KMS-11 (cell line): ENCODE data around the gene C4orf54.

Source experiments
- H2AFZ ChIP-seq: fragments of 200-600 bp; sonication (generic); 2 replicates; pipeline ENCODE4 v1.6.1; 2016; ENCODE audit warnings: antibody characterized with exemption, mixed run types, low read depth
- H3K27ac ChIP-seq: fragments of 200-600 bp; sonication (generic); 2 replicates; pipeline ENCODE4 v1.6.1; 2016; ENCODE audit warnings: mild to moderate bottlenecking, mixed run types
- H3K27me3 ChIP-seq: fragments of 200-600 bp; sonication (generic); 2 replicates; pipeline ENCODE4 v1.6.1; 2017; ENCODE audit warnings: mild to moderate bottlenecking, low read depth, mixed run types, moderate library complexity; ENCODE audit not compliant: insufficient read depth
- H3K36me3 ChIP-seq: fragments of 200-600 bp; sonication (generic); 2 replicates; pipeline ENCODE4 v1.6.1; 2017; ENCODE audit warnings: mild to moderate bottlenecking, mixed run types; ENCODE audit not compliant: insufficient read depth
- H3K4me1 ChIP-seq: fragments of 200-600 bp; sonication (generic); 2 replicates; pipeline ENCODE4 v1.6.1; 2016; ENCODE audit warnings: mild to moderate bottlenecking, low read depth, mixed run types; ENCODE audit not compliant: poor library complexity, severe bottlenecking
- H3K4me2 ChIP-seq: fragments of 200-600 bp; sonication (generic); 2 replicates; pipeline ENCODE4 v1.7.0; 2016; ENCODE audit warnings: mild to moderate bottlenecking, mixed run types
- H3K4me3 ChIP-seq: fragments of 200-600 bp; sonication (generic); IDR thresholded peaks from 2 replicates; pipeline ENCODE4 v1.6.1; 2017; ENCODE audit warnings: low read depth, low read length, mixed read lengths; ENCODE audit not compliant: insufficient read depth
- H3K79me2 ChIP-seq: fragments of 200-600 bp; sonication (generic); 2 replicates; pipeline ENCODE4 v1.6.1; 2016; ENCODE audit warnings: low read depth, mixed run types; ENCODE audit not compliant: insufficient read depth
- H3K9ac ChIP-seq: fragments of 200-600 bp; sonication (generic); 2 replicates; pipeline ENCODE4 v1.6.1; 2016; ENCODE audit warnings: mild to moderate bottlenecking, mixed run types
- H4K20me1 ChIP-seq: fragments of 200-600 bp; sonication (generic); 2 replicates; pipeline ENCODE4 v1.6.1; 2016; ENCODE audit warnings: mild to moderate bottlenecking, mixed run types; ENCODE audit not compliant: insufficient read depth
- TF ChIP-seq, protein P1 (sequence below): fragments of 200-600 bp; sonication (generic); conservative IDR thresholded peaks from 2 replicates; pipeline ENCODE4 v1.6.1; 2017; ENCODE audit warnings: low read depth, mild to moderate bottlenecking, antibody characterized with exemption, low read length, moderate library complexity, mixed read lengths

The C4orf54 gene

DNA sequence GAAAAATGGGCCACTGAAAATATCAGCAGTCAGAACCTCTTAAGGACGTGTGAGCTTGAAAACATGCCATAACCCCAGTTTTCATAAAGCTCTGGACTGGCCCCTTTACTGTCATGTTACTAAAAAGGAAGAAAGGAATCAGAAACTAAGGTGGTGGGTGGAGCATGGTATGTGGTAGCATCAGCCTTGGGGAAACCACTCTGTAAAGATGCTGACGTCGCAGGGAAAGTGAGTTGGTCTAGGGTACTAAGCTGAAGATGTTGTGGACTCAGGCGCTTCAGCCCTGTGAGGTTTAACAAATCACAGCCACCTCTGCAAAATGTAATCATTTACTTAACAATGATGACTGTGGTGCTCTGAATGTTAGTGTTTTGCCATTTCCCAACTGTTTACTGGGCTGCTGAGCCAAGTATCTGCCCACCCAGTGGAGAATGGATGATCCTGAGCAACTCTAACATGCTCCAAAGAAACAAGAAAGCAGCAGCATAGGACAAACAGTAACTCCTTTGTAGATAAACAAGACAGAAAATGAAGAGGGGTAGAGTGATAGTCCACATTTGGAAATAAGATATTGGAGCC is 33.4 kb downstream of the C4orf54 start:
- H3K9ac ChIP-seq = no peak overlapping the region
- no peak overlapping the region for H3K4me3 ChIP-seq
- no peak overlapping the region for H3K27ac ChIP-seq
- no peaks in the 10 kb centered on the region for H3K36me3 ChIP-seq
- no peaks in the 10 kb centered on the region for H3K79me2 ChIP-seq
- TF ChIP-seq, protein P1, sequence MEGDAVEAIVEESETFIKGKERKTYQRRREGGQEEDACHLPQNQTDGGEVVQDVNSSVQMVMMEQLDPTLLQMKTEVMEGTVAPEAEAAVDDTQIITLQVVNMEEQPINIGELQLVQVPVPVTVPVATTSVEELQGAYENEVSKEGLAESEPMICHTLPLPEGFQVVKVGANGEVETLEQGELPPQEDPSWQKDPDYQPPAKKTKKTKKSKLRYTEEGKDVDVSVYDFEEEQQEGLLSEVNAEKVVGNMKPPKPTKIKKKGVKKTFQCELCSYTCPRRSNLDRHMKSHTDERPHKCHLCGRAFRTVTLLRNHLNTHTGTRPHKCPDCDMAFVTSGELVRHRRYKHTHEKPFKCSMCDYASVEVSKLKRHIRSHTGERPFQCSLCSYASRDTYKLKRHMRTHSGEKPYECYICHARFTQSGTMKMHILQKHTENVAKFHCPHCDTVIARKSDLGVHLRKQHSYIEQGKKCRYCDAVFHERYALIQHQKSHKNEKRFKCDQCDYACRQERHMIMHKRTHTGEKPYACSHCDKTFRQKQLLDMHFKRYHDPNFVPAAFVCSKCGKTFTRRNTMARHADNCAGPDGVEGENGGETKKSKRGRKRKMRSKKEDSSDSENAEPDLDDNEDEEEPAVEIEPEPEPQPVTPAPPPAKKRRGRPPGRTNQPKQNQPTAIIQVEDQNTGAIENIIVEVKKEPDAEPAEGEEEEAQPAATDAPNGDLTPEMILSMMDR = no peak
- H4K20me1 ChIP-seq = no peaks in the 10 kb centered on the region
- peaks cover 22% of the 10 kb centered on the region for H3K4me1 ChIP-seq
- peak overlapping the region; percentile 10; the same call in 1 of the 2 replicates for H3K4me2 ChIP-seq
- H2AFZ ChIP-seq = no peak overlapping the region
- no peaks in the 10 kb centered on the region for H3K27me3 ChIP-seq

- Histone ChIP-seq H3K4me3 (no peak overlapping the region), H3K36me3 (no peaks in the 10 kb centered on the region), H3K27me3 (no peaks in the 10 kb centered on the region), H3K9ac (no peak overlapping the region), H3K4me2 (no peak overlapping the region), H2AFZ (no peak overlapping the region), H3K4me1 (peaks cover 22% of the 10 kb centered on the region), H4K20me1 (no peaks in the 10 kb centered on the region), H3K27ac (no peak overlapping the region), H3K79me2 (no peaks in the 10 kb centered on the region)
- TF ChIP-seq, protein P1 = no peak
These were observed 35.3 kb downstream of the C4orf54 start for GRCh38 chr4:99622341-99622740.

DNA sequence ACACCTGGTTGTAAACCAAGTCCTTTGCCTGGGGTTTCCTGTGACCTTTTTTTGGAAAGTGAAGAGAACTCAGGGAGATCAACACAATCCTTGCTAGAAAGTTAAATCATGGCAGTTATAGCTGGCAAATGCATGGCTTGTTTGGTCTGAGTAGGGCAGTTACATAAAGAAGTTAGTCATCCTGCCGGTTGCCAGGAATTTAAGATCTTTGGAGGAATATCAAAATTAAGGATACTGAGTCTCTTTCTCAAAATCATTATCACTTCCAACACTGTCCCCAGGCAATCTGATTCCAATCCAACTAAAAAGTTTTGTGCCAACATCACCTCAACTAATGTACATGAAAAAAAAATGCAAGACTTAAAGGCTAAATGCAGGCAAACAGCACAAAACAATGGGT is 40.3 kb downstream of the C4orf54 start:
- H3K36me3 ChIP-seq = no peaks in the 10 kb centered on the region
- H3K27ac ChIP-seq = no peak overlapping the region
- H4K20me1 ChIP-seq = no peaks in the 10 kb centered on the region
- no peak overlapping the region for H3K9ac ChIP-seq
- TF ChIP-seq, protein P1 = no peak
- H2AFZ ChIP-seq = no peak overlapping the region
- H3K27me3 ChIP-seq = no peaks in the 10 kb centered on the region
- no peaks in the 10 kb centered on the region for H3K79me2 ChIP-seq
- H3K4me3 ChIP-seq = no peak overlapping the region
- H3K4me1 ChIP-seq = no peaks in the 10 kb centered on the region
- no peak overlapping the region for H3K4me2 ChIP-seq

DNA sequence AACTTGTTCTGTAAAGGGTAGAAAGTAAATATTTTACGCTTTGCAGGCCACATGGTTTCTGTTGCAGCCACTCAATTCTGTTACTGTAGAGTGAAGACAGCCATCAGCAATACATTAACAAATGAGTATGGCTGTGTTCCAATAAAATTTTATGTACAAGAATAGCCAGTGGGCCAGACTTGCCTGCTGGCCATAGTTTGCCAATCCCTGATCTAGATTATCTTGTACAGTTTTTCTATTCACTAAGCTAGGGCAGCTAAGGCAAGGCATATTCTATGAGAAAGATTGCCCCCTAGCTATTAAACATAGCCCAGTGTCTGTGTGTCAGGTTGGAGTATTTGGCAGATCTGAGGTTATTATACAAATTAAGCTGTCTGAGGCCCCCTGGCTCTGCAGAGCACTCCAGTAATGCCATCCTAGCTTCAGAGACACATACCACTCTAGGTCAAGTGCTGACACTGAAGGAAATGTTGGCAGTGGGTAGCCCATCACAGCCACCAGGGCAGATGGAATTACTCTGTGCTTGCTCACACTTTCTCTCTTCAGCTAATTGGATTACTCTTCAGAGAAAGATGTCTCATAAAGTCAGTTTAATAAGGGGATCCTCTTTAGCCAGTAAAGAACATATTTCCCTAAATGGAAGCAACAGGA is 42.3 kb downstream of the C4orf54 start:
- no peaks in the 10 kb centered on the region for H3K4me1 ChIP-seq
- no peak overlapping the region for H3K4me3 ChIP-seq
- H3K36me3 ChIP-seq = no peaks in the 10 kb centered on the region
- no peaks in the 10 kb centered on the region for H3K27me3 ChIP-seq
- TF ChIP-seq, protein P1 = no peak
- no peak overlapping the region for H3K9ac ChIP-seq
- no peaks in the 10 kb centered on the region for H3K79me2 ChIP-seq
- no peak overlapping the region for H2AFZ ChIP-seq
- H4K20me1 ChIP-seq = no peaks in the 10 kb centered on the region
- no peak overlapping the region for H3K4me2 ChIP-seq
- H3K27ac ChIP-seq = no peak overlapping the region
